ENCODE results near the gene PITRM1.
"Not testable (repeated sequence)": the region's sequence is repeated elsewhere in the genome, so short reads cannot be mapped to it uniquely, and the experiment has no call there.

Gene PITRM1, protein sequence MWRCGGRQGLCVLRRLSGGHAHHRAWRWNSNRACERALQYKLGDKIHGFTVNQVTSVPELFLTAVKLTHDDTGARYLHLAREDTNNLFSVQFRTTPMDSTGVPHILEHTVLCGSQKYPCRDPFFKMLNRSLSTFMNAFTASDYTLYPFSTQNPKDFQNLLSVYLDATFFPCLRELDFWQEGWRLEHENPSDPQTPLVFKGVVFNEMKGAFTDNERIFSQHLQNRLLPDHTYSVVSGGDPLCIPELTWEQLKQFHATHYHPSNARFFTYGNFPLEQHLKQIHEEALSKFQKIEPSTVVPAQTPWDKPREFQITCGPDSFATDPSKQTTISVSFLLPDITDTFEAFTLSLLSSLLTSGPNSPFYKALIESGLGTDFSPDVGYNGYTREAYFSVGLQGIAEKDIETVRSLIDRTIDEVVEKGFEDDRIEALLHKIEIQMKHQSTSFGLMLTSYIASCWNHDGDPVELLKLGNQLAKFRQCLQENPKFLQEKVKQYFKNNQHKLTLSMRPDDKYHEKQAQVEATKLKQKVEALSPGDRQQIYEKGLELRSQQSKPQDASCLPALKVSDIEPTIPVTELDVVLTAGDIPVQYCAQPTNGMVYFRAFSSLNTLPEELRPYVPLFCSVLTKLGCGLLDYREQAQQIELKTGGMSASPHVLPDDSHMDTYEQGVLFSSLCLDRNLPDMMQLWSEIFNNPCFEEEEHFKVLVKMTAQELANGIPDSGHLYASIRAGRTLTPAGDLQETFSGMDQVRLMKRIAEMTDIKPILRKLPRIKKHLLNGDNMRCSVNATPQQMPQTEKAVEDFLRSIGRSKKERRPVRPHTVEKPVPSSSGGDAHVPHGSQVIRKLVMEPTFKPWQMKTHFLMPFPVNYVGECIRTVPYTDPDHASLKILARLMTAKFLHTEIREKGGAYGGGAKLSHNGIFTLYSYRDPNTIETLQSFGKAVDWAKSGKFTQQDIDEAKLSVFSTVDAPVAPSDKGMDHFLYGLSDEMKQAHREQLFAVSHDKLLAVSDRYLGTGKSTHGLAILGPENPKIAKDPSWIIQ

DNA sequence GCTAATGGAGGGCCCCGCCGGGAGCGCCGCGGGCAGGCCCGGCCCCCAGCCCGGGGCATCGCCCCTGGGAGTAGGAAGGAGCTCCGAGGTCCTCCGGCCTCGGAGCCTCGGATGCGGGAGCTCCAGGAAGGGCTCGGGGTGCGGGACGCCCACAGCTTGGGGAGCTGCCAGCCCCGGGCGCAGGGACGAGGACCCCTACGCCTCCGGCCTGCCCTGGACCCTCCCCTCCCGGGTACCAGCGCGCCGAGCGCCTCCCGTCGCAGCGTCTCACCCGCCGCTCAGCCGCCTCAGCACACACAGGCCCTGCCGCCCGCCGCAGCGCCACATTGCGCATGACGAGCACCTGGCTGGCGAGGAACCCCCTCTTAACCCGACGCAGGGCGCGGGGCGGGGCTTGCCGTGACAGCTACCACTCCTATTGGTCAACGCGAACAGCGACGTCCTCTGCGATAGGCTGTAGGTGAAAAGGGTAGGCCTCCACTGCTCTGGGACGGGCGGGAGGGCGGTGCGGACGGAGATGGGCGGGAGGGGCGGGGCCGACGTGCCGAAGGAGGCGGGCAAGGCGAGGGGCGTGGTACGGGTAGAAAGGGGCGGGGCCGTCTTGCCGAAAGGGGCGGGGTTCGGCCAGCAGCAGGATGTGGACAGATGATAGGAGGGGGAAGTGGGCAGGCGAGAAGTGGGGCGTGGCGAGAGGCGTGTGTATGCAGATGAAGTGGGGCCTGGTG lies at the start of gene PITRM1:
TSS of gene PITRM1 (minus strand) at position 337 of the 725 bp plus-strand sequence. CDS start at position 327, 10 bp downstream.
- peak; percentile 40 for DNase-seq

DNA sequence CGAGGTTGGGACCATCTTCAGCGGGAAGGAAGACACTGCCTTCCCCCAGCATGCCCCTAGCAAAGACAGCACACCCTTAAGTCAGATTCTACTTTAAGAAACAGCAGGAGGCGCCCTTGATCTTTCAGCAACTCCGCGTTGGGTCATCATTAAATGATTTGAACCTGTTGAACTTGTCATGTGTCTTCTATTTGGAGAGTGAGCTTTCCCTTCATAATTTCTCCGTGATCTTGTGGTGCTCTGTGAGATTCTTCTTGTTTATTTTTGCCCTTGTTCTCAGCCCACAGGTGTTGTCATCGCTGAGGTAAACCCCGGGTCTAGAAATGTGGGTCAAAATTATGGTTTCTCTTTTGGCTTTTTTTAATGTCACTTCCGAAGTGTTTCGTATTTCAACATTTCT lies 49.5 kb upstream of the PITRM1 start:
- DNase-seq: no peak

DNA sequence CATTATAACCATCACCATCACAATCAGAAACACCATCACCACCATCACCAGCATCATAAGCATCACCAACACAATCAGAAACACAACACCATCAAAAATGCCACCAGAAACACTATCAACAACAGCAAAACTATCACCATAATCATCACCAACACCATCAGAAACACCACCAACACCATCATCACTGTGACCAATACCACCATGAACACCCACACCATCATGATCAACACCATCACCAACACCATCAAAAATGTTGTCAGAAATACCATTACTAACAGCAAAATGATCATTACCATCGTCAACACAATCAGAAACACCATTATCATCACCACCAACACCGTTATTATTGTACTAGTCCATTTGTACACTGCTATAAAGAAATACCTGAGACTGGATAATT lies 49.0 kb upstream of the PITRM1 start:
- not testable (repeated sequence) for DNase-seq

DNA sequence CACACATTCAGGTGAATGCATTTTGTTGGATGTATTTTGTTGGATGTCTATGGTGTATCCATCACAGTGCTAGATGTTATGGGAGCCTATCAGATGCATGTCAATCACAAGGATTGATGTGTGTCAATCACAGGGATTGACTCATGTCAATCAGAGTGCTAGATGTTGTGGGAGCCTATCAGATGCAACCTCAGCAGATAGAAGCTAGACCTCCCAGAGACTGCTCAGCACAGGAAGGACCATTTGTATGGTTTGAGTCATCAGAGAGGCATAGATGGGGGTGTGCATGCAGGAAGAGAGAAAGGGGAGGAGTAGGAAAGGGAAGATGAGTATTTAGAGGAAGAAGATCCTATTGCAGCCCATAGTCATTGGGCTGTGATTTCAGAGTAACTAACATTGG lies 48.3 kb upstream of the PITRM1 start:
- no peak for DNase-seq

DNA sequence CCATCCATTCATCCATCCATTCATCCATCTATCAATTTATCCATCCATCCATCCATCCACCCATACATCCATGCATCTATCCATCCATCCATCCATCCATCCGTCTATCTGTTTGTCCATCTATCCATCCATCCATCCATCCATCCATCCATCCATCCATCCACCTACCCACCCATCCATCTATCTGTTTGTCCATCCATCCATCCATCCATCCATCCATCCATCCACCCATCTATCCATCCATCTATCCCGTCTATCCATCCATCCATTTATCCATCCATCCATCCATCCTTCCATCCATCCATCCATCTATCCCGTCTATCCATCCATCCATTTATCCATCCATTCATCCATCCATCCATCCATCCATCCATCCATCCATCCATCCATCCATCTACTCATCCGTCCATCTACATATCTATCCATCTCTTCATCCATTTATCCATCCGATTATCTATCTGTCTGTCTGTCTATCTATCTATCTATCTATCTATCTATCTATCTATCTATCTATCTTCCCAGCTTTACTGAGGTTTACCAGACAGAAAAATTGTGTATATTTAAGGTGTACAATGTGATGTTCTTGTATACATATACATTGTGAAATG lies 46.5 kb upstream of the PITRM1 start:
- not testable (repeated sequence) for DNase-seq

DNA sequence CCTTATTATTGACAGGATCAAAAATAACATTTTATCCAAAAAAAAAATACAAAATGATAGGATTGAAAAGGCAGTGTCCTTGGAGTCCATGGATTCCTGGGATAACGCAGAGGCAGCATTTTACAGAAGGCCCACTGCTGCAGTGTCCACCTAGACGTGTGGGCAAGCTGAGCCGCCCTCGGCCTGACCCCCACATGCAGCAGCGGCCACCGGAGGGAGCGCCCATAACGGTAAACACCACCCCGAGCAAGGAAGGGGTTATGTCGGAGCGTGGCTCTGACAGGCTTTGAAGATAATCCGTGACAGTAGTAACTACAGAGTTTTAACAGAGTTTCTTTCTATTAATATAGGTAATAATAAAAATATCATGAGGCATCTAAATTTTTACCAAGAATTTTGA lies 45.3 kb upstream of the PITRM1 start:
- no peak for DNase-seq

DNA sequence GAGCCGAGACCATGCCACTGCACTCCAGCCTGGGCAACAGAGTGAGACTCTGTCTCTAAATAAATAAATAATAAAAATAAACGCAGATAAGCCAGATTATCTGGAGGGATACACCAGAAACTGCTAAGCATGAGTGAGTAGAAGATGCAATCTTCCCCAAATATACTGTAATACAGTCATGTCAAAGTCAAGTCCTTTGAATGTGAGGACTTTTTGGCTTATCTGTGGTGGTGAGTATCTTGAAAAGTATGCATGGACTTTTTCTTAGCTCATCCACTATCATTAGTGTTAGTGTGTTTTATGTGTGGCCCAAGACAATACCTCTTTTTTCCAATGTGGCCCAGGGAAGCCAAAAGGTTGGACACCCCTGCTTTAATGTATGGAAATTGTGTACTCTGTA lies 44.7 kb upstream of the PITRM1 start:
- DNase-seq: no peak

DNA sequence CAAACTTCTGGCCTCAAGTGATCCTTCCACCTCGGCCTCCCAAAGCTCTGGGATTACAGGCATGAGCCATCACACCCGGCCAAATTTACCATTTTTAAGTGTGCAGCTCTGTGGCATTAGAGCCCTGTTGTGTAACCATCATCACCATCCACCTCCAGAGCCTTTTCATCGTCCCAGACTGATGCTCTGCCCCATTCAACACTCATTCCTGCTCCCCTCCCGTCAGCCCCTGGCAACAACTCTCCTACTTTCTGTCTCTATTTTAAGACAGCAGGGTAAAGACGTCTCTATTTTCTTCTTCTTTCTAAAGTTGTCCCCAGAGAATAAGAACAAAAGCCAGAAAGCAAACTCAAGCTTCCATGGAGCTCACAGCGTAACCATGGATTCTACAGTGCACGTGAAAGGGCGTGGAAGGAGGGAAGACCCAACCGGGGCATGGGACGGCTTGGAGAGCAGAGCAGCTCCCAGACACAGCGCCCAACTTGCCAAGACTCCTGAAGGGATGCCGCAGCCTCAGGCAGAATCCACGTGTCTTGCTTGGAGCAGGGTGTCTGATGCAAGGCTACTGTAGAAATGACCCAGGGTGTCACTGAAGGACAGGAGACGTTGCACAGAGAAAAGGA lies 42.7 kb upstream of the PITRM1 start:
- DNase-seq: no peak

DNA sequence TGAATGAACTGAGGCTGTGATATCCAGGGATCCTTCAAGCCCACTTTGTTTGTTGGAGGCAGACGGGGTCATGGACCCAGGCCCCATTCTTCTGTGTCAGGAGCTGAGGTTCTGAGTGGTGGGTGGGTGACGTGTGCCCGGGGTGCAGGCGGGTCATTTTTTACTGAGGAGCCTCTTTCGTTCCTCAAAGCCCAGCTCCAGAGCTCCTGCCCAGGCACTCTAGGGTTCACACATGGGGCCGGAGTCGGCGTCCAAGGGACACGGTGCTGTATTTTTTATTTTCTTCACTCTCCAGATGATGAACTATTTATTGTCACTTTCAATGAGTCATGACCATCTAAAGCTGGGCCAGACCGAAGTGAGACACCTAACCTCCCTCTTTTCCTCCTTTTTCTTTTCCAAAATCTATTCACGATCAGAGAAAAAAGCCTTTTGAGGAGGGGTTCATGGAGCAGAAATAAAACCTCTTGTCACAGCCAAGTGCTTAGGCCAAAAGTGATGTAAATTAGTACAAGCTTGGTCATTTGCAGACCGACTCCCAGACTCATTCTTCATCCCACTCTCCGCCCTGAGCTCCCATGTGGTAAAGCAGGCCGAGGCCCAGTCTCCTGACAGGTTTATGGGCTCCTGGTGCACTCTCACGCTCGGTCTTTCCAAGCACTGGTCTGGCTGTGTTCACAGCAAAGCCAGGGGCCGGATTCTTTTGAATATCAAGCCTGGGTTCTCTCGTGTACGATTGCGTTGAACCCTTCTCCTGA lies 41.4 kb upstream of the PITRM1 start:
- DNase-seq: no peak

DNA sequence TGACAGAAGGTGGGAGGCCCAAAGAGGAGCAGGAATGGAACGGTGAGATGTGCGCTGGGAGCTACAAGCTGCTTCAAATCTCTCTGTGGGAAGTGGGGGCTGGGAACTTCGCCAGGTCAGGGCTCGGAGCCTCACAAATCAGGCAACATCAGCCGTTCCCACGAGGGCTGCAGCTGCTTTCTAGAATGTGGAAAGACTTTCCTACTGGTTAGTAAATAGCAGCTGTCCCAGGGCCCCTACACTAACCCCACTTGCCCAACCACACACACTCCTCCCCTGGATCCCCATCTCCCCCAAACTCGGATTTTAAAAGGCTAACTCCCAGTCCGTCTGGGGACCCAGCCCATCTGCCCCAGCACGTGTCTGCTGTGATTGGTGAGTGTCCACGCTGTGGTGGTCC lies 40.6 kb upstream of the PITRM1 start:
- DNase-seq: no peak

DNA sequence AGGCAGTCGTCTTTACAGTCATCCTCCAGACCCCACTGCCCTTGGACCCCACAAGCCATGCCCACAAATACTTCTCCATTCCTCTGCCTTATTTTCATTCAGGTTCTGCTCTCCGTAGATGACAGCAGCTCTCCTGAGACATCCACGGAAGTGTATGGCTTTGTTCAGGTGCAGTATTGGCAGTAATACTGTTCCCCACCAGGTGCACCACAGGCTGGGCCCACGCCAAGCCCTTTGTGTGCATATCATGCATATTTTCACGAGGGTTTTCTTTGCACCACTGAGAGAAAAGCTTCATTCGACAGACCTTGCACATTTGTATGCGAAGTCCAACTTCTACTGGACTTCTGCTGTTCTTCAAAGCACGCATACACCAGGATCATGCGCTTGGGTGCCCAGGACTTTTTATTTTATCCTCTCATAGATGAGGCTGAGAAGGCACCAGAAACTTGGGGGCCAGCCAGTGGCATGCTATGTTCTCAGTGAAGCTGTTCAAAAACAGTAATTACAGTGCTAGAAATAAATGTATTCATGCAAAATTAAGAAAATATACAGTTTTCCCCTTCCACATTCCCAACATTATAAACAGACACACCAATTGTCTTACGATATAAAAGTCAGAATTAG lies 37.8 kb upstream of the PITRM1 start:
- DNase-seq: no peak

DNA sequence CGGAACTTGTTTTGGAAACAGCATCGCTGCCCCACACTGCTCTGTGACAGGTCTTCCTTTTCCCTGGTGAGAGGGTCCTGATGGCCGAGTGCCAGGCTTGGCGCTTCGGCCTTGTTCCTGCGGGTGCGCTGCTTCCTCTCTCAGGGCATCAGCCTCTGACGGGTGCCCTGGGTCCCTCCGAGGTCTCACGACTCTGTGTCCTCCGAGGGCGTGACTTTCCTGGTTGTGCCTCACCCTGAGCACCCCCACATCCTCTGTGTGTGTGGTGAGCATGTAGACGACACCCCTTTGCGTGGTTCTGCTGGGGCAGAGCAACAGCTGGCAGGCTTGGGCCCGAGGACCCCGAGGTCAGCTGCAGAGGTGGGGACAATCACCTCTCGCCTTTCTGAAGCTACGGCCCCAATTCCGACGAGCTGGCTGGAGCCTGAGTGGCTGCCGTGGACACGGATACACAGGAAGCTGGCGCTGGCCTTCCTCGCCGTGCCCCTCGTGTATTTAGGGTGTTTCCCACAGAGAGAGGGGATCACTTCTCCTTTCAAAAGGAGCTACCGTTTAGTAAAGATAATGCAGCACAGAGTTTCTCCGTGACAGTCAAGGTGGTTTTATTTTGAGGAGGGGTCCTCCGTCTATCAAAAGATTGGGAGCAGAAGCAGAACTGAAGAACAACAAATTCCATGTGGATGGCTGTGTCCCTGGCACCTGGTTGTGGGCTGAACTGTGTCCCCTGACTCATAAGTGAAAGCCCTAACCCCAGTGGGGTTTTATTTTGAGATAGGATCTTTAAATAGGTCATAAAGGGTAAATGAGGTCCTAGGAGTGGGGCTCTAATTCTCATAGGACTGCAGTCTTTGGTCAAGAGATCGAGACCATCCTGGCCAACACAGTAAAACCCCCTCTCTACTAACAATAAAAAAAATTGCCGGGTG lies 36.2 kb upstream of the PITRM1 start:
- DNase-seq: no peak

DNA sequence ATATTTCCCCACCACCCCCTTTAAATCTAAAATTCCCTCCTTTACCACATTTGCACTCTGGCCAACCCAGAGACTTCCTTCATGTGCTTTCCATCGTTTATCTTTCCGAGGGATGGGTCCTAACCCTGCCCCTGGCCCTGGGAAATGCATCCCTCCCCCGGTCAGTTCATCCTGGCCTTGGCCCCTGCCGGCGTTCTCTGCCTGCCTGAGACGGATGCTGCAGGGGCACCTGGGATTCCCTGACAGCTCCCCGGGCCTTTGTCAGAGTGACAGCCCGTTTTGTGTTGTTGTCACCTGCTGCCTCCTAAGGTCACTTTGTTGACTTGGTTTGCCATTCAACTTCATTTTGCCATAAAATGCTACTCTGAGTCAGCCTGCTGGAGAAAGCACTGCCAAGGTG lies 34.8 kb upstream of the PITRM1 start:
- no peak for DNase-seq

DNA sequence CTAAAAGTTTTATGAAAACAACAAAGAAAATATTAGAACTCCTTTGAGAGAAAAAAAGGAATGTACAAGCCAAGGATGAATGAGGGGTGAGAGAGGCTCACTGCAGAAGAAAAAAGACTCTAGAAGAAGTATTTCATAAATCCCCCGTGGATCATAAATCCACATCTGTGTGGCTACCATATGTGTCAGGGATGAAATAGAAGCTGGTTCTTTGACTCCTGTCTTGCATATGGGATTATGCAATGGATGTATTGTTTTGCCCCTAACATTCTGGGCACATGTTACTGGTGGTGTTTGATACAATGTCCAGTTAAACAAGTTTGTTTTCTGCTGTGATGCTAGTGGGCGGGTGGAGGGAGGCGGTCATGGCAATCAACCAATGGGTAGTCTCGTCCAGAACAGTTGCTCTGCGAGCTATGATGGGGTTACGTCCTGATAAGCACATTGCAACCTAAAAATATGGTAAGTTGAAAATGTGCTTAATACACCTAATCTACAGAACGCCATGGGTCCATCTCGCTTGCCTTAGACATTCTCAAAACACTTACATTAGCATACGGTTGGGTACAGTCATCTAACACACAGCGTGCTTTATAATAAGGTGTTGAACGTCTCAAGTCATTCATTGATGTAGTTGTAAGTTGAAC lies 34.1 kb upstream of the PITRM1 start:
- DNase-seq: no peak

DNA sequence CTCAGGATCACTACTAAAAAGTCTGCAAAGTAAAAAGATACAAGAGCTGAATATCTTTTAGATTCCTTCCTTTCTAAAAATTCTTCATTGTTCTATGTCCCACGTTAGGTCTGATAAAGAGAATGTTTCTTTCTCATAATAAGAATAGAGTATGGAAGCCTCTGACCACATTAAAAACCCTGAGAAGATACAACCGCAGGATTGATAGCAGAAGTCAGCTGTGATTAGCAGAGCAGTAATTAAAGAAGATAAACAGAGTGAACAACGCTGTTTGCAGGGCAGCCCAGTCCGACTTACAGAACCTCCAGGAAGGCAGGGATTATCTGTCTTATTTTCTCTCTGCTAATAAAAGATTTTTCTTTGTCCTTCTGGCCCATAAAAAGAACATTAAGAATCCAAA lies 31.4 kb upstream of the PITRM1 start:
- no peak for DNase-seq

DNA sequence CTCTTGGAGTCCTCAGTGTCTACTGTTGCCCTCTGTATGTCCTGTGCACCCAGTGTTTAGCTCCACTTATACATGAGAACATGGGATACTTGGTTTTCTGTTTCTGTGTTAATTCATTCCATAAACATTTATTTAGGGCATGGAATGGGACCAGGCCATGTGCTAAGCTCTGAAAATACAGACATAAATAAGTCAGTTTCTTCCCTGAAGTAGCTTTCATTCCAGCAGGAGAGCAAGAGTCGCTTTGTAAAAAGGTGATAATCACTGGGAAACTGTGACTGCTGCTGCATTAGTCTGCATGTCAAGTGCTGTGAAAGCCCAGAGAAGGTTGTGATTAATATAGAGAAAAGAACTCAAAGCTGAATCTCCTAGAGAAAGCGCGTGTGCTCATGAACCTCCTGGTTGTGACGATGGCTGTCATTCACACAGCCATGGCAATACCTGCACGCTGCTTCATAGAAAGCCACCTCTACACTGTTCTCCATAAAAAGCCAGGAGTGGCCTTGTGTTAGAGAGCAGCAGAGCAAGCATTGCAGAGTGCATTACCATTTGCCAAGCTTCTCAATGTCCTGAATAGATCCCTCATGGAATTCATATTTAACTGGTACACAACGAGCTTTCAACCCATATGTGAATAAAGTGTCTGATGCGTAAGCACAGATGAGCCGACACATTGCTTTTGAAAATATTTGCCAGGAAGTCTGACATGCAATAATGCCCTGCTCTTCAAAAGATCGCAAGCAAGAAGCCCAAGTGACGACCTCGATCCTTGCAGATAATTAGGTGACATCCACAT lies 30.6 kb upstream of the PITRM1 start:
- DNase-seq: no peak

DNA sequence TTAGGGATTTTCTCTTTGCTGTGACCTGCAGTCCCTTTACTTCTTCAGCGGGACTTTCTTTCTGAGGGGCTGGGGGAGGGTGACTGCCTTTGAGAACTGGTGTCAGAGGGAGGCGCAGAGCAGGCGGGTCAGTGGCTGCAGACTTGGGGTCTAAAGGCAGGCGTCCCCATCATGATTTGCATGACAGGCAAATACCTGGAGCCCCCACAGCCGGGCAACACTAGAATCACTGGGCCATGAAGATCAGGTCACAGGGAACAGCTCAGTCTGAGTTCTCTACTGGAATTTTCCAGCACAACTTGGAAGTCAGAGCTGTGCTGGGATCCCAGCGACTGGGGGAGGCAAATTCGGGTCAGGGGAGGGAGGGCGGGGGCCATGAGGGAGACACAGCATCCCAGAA lies 29.2 kb upstream of the PITRM1 start:
- DNase-seq: no peak

DNA sequence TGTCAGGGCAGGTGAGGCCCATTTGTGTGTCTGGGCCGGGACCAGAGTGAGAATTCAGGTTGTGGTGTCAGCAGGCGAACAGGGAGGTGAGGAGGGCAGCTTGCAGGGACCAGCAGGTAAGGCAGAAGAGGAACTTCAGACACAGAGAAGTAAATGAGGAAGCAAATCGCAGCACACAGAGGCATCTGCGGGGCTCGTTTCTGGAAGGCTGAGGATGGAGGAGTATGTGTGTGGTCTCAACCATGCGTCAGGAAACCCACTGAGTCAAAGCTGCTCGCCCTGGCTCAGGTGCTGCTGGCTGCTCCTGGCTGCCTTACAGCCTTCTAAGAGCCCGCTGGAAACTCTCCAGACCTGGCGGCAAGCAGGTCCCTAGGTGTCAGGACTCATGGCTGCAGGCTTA lies 26.9 kb upstream of the PITRM1 start:
- no peak for DNase-seq

All from NCI-H524 treated with DMSO at 0.1 percent for 48 hours (cell line).